Cerebellar cortex (tissue), 1 donor: Measurements from ENCODE around the gene SEMA4D.

ENCODE experiments used
- DNase-seq: peaks from one replicate; pipeline ENCODE4 v3.0.0-alpha.2; 2015; ENCODE audit warnings: low spot score

Gene SEMA4D

GRCh38 chr9:89370593-89370992 lies 127.3 kb downstream of the SEMA4D start:
- DNase-seq = no peak

- no peak for DNase-seq
Observed at GRCh38 chr9:89368978-89369377, 128.9 kb downstream of the SEMA4D start.

- no peak for DNase-seq
Observed at GRCh38 chr9:89368550-89368949, 129.4 kb downstream of the SEMA4D start.

DNA sequence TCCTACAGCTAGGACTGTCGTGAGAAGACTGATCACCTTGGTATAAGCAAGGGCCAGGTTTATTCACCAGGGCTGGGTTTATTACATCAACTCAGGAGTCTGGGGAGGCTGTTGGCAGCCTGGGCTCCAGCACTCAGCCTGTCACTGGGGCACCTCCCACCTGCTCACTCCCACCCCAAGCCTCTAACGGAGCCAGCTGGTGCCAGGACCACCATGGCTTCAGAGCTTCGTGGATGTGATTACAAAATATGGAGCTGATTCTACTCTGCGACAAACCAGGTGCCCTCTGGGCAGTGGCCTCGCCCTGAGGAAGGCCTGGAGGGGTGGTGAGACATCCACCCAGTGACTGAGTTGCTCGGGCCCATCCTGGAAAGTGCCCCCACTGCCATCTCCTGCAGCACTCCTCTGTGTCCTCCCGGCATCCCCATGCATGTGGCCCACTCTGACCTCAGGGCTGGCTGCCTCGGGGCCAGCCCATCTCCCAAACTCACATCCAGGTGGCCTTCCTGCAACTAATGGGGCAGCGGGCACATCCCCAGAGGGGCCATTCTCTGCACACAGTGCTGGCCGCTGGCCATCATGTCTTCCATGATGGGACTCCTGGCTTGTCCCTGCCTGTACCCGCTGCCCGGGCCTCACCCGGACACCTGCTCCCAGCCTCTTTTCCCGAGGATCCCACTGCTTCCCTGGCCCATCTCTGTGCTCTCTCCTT lies 130.0 kb downstream of the SEMA4D start:
- DNase-seq = no peak

- no peak for DNase-seq
Observed at GRCh38 chr9:89367281-89367680, 130.6 kb downstream of the SEMA4D start.

GRCh38 chr9:89366711-89367110 lies 131.2 kb downstream of the SEMA4D start:
- no peak for DNase-seq

GRCh38 chr9:89365532-89365912 lies 132.4 kb downstream of the SEMA4D start:
- no peak for DNase-seq

- no peak for DNase-seq
Observed at GRCh38 chr9:89364666-89365531, 133.0 kb downstream of the SEMA4D start.

DNA sequence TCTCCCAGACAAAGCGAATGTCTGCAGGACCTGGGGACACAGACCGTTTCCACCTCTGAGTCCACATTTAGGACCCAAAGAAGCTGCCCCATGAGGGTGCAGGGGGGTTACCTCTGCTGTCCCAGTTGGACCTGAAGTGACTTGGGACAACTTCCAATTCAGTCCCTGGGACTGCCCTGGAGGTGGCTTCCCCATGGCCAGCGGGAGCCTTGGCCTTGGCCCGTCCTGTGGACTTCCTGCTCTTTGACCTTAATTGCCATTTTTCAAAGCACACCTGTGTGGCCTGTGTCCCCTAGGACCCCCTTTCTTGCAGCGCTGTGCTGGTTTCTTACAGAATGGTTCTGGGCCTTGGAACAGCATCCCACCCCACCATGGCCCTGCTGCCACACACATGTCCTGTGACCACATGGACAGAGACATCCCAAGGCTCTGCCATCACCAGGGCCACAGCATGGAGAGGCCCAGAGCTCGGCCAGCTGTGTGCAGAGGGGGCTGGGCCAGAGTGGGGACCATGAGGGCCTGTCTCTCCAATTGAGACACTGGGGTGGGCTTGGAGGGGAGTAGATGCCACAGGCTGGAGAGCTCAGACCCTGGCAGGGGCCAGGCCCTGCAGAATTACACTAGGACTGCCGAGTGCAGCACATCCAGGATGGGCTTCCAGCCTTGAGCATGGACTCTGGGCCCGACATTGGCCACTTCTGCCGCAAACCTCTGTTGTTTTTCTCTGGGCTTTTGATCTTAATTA lies 133.8 kb downstream of the SEMA4D start:
- no peak for DNase-seq

GRCh38 chr9:89363311-89363670 lies 134.6 kb downstream of the SEMA4D start:
- no peak for DNase-seq

GRCh38 chr9:89362647-89363310 lies 135.1 kb downstream of the SEMA4D start:
- no peak for DNase-seq

DNA sequence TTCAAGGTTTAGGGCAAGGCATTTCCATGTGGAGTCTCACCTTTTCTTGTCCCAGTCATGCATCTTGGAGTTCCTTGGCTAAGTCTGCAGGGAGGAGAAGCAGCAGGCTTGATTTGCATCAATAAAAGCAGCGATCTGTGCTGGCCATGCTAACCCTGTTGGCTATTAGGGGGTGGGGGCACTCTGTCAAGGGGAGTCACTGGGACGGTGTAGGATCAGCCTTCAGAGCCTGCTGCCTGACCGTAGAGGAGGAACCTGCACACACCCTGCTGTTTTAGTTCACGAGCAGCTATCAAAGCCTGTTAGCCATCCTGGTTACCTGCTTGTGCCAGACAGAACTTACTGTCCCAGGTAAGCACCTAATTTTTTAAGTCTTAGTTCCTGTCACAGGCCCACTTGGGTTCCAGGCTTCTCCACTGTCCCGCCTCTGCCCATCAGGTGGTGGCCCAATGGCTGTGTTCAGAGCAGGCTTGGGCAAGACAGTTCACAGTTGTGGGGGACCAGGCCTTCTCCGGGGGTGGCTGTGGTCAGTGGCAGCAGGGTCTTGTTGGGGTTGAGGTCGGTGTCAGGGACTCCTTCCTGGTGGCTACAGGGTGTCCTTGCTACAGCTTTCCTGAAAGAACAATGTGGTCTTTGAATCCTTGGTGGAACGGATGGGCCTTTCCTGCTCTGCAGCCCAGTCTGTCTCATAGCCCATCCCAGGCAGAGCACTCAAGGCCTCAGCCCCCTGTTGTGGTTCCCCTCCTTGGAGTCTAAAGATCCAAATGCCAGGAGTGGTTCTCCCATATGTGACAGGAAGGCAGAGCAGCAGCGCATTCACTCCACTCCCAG lies 135.9 kb downstream of the SEMA4D start:
- DNase-seq = no peak

- DNase-seq = no peak
Observed at GRCh38 chr9:89361031-89361430, 136.9 kb downstream of the SEMA4D start.

DNA sequence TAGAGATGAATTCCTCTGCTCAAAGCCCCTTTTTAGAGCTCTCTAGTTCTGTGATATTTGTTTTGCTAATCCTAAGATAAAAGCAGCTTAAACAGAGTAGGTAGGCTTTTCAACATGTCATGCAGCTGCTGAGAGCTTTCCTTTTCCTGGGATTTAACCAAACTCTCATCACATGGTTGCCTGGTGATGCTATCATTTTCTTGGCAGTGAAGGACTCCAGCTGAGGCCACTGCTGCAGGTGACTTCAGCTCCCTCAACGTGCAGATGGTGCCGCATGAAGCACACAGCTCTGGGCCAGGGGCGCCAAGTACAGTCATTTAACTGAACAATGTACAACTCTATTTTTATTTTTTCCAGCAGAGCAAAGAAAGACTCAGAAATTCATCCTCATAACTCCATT lies 137.4 kb downstream of the SEMA4D start:
- no peak for DNase-seq

DNA sequence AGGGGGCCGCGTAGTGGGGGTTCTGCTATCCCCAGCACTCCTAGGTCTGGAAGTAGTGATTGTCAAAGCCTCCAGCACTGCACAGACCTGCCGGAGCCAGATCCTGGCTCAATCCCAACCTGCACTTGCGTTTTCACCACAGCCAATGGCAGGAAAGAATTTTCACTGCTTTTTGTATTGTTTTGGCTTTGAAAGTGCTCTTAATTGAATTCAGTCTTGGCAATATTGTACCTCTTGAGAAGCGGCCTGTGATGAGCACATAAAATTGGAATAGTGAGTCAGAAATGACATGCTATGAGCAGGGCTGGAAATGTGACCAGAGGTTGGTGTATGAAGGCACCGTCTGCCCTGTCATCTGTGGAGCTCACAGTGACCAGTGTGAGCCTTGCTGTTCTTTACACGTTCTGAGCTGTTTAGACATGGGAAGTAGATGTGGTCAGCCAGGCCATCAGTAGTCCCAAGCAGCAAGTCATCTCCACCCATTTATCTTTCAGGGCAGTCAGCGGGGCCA lies 138.1 kb downstream of the SEMA4D start:
- DNase-seq = peak; percentile 38

DNA sequence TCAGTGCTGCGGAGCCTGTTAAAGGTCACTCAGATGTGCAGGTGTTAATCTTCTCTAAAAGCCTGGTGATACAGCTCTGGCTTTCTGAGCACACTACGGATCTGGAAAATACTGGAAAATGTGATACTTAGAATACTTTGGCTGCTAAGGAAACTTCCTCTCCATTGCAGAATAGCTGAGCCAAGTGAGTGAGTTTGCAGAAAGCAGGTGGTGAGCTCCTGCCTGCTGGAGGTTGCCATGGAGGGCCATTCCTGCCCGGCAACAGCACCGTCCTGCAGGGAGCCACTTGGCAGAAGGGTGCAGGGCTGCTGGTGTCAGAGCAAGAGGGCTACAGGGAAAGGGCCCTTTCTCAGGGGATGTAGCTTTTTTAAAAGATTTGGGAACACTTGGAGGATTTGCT lies 138.9 kb downstream of the SEMA4D start:
- peak; percentile 70 for DNase-seq

DNA sequence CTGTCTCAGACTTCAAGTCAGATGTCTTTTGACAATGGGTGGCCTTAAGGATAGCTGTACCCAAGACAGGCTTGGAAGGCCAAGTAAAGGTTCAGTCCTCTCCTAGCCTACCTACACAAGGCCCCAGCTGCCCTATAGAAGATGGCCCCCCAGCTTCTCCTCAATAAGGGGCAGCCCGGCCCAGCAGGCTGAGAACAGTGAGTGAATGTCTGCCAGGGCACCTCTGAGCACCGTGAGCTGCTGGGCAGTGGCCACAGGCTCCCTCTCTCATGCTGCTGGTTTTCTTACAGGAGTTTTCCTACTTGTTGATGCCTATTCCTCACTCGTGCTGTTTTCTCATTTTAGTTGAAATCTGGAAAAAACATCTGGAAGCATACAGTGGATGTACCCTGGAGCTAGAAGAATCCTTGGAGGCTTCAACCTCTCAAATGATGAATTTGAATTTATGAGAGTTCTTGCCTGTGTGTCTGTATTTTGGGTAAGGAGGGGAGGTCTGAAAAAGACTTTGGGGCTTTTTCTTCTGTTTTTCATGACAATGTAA lies 139.5 kb downstream of the SEMA4D start:
- DNase-seq = no peak

DNA sequence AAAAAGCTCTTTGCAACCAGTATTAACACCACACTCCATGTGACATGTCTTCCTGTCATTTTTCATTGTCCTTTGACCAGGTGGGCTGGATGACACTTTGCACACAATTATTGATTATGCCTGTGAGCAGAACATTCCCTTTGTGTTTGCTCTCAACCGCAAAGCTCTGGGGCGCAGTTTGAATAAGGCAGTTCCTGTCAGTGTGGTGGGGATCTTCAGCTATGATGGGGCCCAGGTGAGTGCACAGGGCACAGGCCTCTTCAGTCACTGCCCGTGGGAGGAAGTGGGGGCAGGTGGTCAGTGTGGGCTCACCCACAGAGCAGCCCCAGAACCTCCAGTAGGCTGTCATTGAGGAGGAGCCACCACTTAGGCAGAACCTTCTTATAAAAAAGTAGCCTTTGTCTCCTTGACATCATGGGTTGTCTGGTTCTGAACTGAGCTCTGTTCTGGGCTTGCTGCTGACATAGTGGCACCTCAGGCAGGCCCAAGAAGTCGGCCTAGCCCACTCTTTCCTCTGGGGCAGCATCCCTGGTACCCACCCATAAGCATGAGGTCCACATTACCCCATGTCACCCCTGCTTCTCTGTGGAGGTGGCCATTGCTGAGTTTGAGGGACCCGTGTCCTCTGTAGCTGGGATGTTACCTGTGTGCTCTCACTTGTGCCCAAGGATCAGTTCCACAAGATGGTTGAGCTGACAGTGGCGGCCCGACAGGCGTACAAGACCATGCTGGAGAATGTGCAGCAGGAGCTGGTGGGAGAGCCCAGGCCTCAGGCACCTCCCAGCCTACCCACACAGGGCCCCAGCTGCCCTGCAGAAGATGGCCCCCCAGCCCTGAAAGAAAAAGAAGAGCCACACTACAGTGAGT lies 140.3 kb downstream of the SEMA4D start:
- no peak for DNase-seq

- no peak for DNase-seq
Observed at GRCh38 chr9:89356782-89357181, 141.1 kb downstream of the SEMA4D start.

- no peak for DNase-seq
Observed at GRCh38 chr9:89354471-89354870, 143.4 kb downstream of the SEMA4D start.
